ENCODE data around the gene NDUFV3. TPM values are rescaled to one million over a fixed set of nuclear protein-coding genes. Genes with fewer than 3 reads are reported as not detected.

NDUFV3 gene
- total RNA-seq, 4 donors from 2014 or later, result 45.6 to 82.8 (median 64.1) TPM

DNA sequence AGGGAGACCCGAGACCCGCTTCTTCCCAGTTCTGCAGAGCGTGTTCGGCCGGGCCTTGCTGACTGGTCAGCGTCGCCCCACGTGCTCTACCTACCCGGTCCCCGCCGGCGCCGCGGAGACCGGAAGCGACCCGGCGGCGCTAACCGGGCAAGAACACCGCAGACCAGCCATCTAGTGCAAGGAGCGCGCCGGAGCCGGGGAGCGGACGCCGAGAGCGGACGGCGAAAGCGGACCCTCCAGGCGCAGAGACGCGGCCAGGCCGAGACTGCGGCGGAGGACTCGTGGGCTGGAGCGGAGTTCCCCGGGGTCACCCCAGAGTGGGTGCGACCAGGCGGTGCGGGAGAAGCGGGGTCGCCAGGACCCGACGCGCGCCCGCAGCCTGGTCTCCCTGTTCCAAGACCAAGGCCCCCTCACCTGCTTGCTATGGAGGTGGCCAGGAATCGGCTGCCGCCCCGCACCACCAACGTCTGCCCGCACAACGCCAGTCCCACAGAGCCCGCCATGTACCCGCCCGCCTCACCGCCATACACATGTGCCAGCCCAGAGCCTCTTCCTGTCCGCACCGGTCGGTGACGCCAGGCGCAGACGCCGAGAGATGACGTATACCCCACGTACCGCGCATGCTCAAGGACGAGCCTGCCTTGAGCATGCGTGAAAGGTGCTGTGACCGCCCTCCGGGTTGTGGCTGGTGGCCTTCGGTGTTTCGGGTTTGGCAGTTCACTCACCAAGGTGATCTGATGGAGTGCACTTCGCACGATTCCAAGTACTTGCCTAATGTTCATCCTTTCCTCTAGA is 13.9 kb upstream of the NDUFV3 start, which contains the start of gene WDR4:
TSS of gene WDR4 (minus strand) at position 547 of the 795 bp plus-strand sequence. CDS start at position 503, 44 bp downstream.
- Histone ChIP-seq H3K4me3 (peak within 1 kb of the TSS; percentile 64 to 99 (median 96)), H3K36me3 (peaks cover 0 to 9% (median 0%) of the 10 kb centered on the region in 4 donors), H3K4me1 (peaks cover 6 to 19% (median 12%) of the 10 kb centered on the region in 4 donors), H3K27ac (peak within 1 kb of the TSS; percentile 83 to 99 (median 91)), H3K9me3 (no peaks in the 10 kb centered on the region), H3K27me3 (no peaks in the 10 kb centered on the region)
- WGBS, 2 donors (ENCODE audit: low coverage in 1 of 2), result 0% methylated on average over 63 of the region's 80 CpGs; no CpG with 5 or more reads in 1 of the 2 donors
- DNase-seq, result peak; percentile 99
- intact Hi-C loops (cut with DNase I; ENCODE audit: low total_unique reads), result no loop called here
- peak; percentile 88 for TF ChIP-seq POLR2A (IDR thresholded peaks at IDR 0.05)
- peak; percentile 93 to 96 (median 93) for TF ChIP-seq POLR2AphosphoS5 (IDR thresholded peaks at IDR 0.05)
- TF ChIP-seq, protein P1, sequence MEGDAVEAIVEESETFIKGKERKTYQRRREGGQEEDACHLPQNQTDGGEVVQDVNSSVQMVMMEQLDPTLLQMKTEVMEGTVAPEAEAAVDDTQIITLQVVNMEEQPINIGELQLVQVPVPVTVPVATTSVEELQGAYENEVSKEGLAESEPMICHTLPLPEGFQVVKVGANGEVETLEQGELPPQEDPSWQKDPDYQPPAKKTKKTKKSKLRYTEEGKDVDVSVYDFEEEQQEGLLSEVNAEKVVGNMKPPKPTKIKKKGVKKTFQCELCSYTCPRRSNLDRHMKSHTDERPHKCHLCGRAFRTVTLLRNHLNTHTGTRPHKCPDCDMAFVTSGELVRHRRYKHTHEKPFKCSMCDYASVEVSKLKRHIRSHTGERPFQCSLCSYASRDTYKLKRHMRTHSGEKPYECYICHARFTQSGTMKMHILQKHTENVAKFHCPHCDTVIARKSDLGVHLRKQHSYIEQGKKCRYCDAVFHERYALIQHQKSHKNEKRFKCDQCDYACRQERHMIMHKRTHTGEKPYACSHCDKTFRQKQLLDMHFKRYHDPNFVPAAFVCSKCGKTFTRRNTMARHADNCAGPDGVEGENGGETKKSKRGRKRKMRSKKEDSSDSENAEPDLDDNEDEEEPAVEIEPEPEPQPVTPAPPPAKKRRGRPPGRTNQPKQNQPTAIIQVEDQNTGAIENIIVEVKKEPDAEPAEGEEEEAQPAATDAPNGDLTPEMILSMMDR (IDR thresholded peaks at IDR 0.05), result no peak
- TF ChIP-seq EP300 (IDR thresholded peaks at IDR 0.05; ENCODE audit: low read depth), result no peak
- in situ Hi-C loops (cut with MboI; ENCODE audit: low pct_ligation_motif_present in 1 of 4, low pct_unique_long_range_greater_than_20kb in 1 of 4, low sequenced_read_pairs in 3 of 4), result no loop called here

DNA sequence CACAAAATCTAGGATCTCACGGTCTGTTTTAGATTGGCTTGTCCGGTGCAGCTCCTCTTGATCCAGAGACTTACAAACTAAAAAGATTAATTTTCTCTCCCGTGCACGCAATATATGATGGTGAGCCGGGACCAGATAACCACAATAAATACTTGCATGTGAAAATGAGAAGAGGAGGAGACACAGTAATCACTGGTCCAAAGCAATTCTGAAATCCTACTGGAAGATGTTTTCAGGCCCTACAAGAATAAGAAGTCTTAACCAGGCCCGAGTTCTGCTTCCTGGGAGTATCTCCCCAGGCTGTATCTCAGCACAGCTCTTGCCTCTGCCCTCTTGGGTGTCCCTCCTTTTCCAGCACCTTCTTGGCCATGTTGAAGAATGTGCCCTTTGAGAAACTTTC is 12.8 kb upstream of the NDUFV3 start:
- Histone ChIP-seq H3K9me3 (no peaks in the 10 kb centered on the region), H3K4me3 (peak overlapping the region in 1 of 4 donors; percentile 99), H3K27me3 (no peaks in the 10 kb centered on the region), H3K36me3 (peaks cover 0 to 3% (median 0%) of the 10 kb centered on the region in 4 donors), H3K4me1 (peaks cover 6 to 19% (median 12%) of the 10 kb centered on the region in 4 donors), H3K27ac (peak overlapping the region in 1 of 4 donors; percentile 92)
- in situ Hi-C loops (cut with MboI; ENCODE audit: low pct_ligation_motif_present in 1 of 4, low pct_unique_long_range_greater_than_20kb in 1 of 4, low sequenced_read_pairs in 3 of 4) (no loop called here), intact Hi-C loops (cut with DNase I; ENCODE audit: low total_unique reads) (no loop called here)
- TF ChIP-seq POLR2AphosphoS5 (IDR thresholded peaks at IDR 0.05), result no peak
- TF ChIP-seq, protein P1 (IDR thresholded peaks at IDR 0.05), result no peak
- no peak for TF ChIP-seq EP300 (IDR thresholded peaks at IDR 0.05; ENCODE audit: low read depth)
- no peak for TF ChIP-seq POLR2A (IDR thresholded peaks at IDR 0.05)
- WGBS, 2 donors (ENCODE audit: low coverage in 1 of 2), result 86 to 92% methylated on average over 3 to 6 of the region's 6 CpGs
- no peak for DNase-seq

DNA sequence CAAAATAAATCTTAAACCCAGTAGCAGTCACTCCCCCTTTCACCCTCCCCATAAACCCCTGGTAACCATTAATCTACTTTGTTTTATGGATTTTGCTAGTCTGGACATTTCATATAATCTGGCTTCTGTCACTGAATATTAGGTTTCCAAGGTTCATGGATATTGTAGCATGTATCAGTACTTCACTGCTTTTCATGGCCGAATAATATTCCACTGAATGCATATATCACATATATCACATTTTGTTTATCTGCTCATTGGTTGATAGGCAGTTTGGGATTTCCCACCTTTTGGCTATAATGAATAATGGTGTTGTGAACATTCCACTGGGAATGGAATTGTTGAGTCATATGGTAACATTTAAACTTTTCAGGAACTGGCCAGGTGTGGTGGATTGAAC is 9.2 kb upstream of the NDUFV3 start:
- intact Hi-C loops (cut with DNase I; ENCODE audit: low total_unique reads) (no loop called here), in situ Hi-C loops (cut with MboI; ENCODE audit: low pct_ligation_motif_present in 1 of 4, low pct_unique_long_range_greater_than_20kb in 1 of 4, low sequenced_read_pairs in 3 of 4) (no loop called here)
- no peak for DNase-seq
- whole genome bisulfite sequencing, 2 donors (ENCODE audit: low coverage in 1 of 2), result 67 to 94% methylated on average over 1 of the region's 1 CpG
- no peak for TF ChIP-seq POLR2AphosphoS5 (IDR thresholded peaks at IDR 0.05)
- TF ChIP-seq EP300 (IDR thresholded peaks at IDR 0.05; ENCODE audit: low read depth), result no peak
- TF ChIP-seq POLR2A (IDR thresholded peaks at IDR 0.05), result no peak
- TF ChIP-seq, protein P1 (IDR thresholded peaks at IDR 0.05), result no peak
- no peak overlapping the region for H3K27ac ChIP-seq
- H3K4me3 ChIP-seq, result no peak overlapping the region
- no peaks in the 10 kb centered on the region for H3K36me3 ChIP-seq
- no peaks in the 10 kb centered on the region for H3K27me3 ChIP-seq
- no peaks in the 10 kb centered on the region for H3K9me3 ChIP-seq
- H3K4me1 ChIP-seq, result peaks cover 0 to 7% (median 5%) of the 10 kb centered on the region in 4 donors

DNA sequence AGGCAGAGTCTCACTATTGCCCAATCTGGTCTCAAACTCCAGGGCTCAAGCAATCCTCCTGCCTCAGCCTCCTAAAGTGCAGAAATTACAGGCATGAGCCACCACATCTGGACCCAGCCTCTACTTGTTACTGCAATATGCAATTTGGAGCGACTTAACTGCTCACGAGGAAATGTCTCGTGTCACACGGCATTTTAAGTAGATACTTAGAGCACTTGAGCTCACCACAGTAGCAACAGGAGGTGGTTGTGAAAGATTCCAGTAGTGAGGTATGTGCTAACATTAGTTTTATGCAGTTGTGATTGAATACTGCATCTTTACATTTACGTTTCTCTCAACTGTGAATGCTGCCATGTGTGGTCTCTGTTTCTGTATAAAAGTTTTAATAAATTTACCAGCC is 5.8 kb upstream of the NDUFV3 start:
- Histone ChIP-seq H3K4me3 (no peak overlapping the region), H3K27me3 (no peaks in the 10 kb centered on the region), H3K27ac (no peak overlapping the region), H3K9me3 (no peaks in the 10 kb centered on the region), H3K4me1 (peaks cover 0 to 3% (median under 1%) of the 10 kb centered on the region in 4 donors), H3K36me3 (no peaks in the 10 kb centered on the region)
- no peak for DNase-seq
- intact Hi-C loops (cut with DNase I; ENCODE audit: low total_unique reads) (no loop called here), in situ Hi-C loops (cut with MboI; ENCODE audit: low pct_ligation_motif_present in 1 of 4, low pct_unique_long_range_greater_than_20kb in 1 of 4, low sequenced_read_pairs in 3 of 4) (no loop called here)
- TF ChIP-seq POLR2AphosphoS5 (IDR thresholded peaks at IDR 0.05), result no peak
- WGBS, 2 donors (ENCODE audit: low coverage in 1 of 2), result 93 to 97% methylated on average over 5 of the region's 5 CpGs

All from transverse colon (tissue), 4 donors.